A549 treated with Mapracorat at 1 μM for 4 hours (cell line): Measurements from ENCODE around the gene CCHCR1. TPM values are rescaled to one million over a fixed set of nuclear protein-coding genes. Genes with fewer than 3 reads are reported as not detected.

ENCODE experiments used
- total RNA-seq: library from RNA; stranded (reverse); fragments of 200-300 nt; extraction: Qiagen RNA extraction; gene quantifications from 5 replicates; pipeline ENCODE4 v1.2.3, GENCODE V29; 2022

The CCHCR1 gene
- 6.2 to 7.8 TPM (median 7.3 TPM) in 5 replicates for total RNA-seq

GRCh38 chr6:31157513-31158139 is at the start of gene CCHCR1:
TSS of gene CCHCR1 (minus strand) at chr6:31157802. CDS start at chr6:31157600, 202 bp downstream.

GRCh38 chr6:31170600-31170881 is 12.9 kb upstream of the CCHCR1 start, which contains the start of gene POU5F1:
TSS of gene POU5F1 (minus strand) at chr6:31170682. CDS start at chr6:31170620, 62 bp downstream.

GRCh38 chr6:31158140-31158862 is 699 bp upstream of the CCHCR1 start, which contains the start of gene TCF19:
TSS of gene TCF19 (plus strand) at chr6:31158589. CDS start at chr6:31159470, 881 bp downstream.

GRCh38 chr6:31138982-31139381 is 18.6 kb downstream of the CCHCR1 start, which contains the start of gene PSORS1C2:
TSS of gene PSORS1C2 (minus strand) at chr6:31139066. CDS start at chr6:31139026, 40 bp downstream.

GRCh38 chr6:31120151-31120915 is 37.3 kb downstream of the CCHCR1 start, which contains the start of gene CDSN:
TSS of gene CDSN (minus strand) at chr6:31120446. CDS start at chr6:31120419, 27 bp downstream.

GRCh38 chr6:31114541-31114878 is 43.1 kb downstream of the CCHCR1 start, which contains the start of gene PSORS1C1:
TSS of gene PSORS1C1 (plus strand) at chr6:31114800. CDS start at chr6:31129633, 14,833 bp downstream.

GRCh38 chr6:31112478-31112877 is 45.1 kb downstream of the CCHCR1 start, which contains the start of gene C6orf15:
TSS of gene C6orf15 (minus strand) at chr6:31112575. CDS start at chr6:31112555, 20 bp downstream.

Other genes starting within 250 kb of the CCHCR1 start
- 18.1 to 21.8 TPM (median 20.4 TPM) in 5 replicates for gene GTF2H4, start 249.6 kb downstream of the CCHCR1 start, total RNA-seq
- gene VARS2, start 243.6 kb downstream of the CCHCR1 start, total RNA-seq = 11.3 to 16.0 TPM (median 14.6 TPM) in 5 replicates
- 0.27 TPM in 1 of 5 replicates, not detected in the others for gene SFTA2, start 225.6 kb downstream of the CCHCR1 start, total RNA-seq
- gene MUCL3, start 216.8 kb downstream of the CCHCR1 start, total RNA-seq = 0.08 to 0.20 TPM (median 0.12 TPM) in 5 replicates
- not detected in 5 replicates for gene MUC21, start 174.1 kb downstream of the CCHCR1 start, total RNA-seq
- gene MUC22, start 147.3 kb downstream of the CCHCR1 start, total RNA-seq = 0.03 TPM in 1 of 5 replicates, not detected in the others
- not detected in 5 replicates for gene C6orf15, start 45.2 kb downstream of the CCHCR1 start, total RNA-seq
- gene PSORS1C1, start 43.0 kb downstream of the CCHCR1 start, total RNA-seq = 4.2 to 5.7 TPM (median 4.4 TPM) in 5 replicates
- gene CDSN, start 37.4 kb downstream of the CCHCR1 start, total RNA-seq = 0.05 TPM in 1 of 5 replicates, not detected in the others
- gene PSORS1C2, start 18.7 kb downstream of the CCHCR1 start, total RNA-seq = not detected in 5 replicates
- gene TCF19, start 787 bp upstream of the CCHCR1 start, total RNA-seq = 13.4 to 15.6 TPM (median 14.8 TPM) in 5 replicates
- 7.2 to 14.5 TPM (median 10.3 TPM) in 5 replicates for gene POU5F1, start 12.9 kb upstream of the CCHCR1 start, total RNA-seq
- gene HLA-C, start 114.3 kb upstream of the CCHCR1 start, total RNA-seq = 40.6 to 57.1 TPM (median 52.8 TPM) in 5 replicates
- 22.1 to 33.1 TPM (median 23.8 TPM) in 5 replicates for gene HLA-B, start 199.4 kb upstream of the CCHCR1 start, total RNA-seq
- 26.9 to 30.3 TPM (median 28.5 TPM) in 5 replicates for gene MICA, start 245.8 kb upstream of the CCHCR1 start, total RNA-seq